ENCODE measurements around the gene UBXN10.

The UBXN10 gene

GRCh38 chr1:20180844-20181207 is 5.1 kb upstream of the UBXN10 start:
- H3K4me2 ChIP-seq (ENCODE audit: low read length): no peak overlapping the region
- H3K27me3 ChIP-seq (ENCODE audit: control insufficient read depth, insufficient read depth, low read length): no peaks in the 10 kb centered on the region
- no peaks in the 10 kb centered on the region for H3K4me1 ChIP-seq
- no peaks in the 10 kb centered on the region for H3K79me2 ChIP-seq
- H3K9me3 ChIP-seq (ENCODE audit: control insufficient read depth, low read length): no peaks in the 10 kb centered on the region
- no peak overlapping the region for H3K9ac ChIP-seq
- TF ChIP-seq CTCF (IDR thresholded peaks at IDR 0.05): no peak
- no peaks in the 10 kb centered on the region for H3K36me3 ChIP-seq (ENCODE audit: control insufficient read depth, insufficient read depth, low read length)
- H3K4me3 ChIP-seq (ENCODE audit: low read depth, low read length): no peak overlapping the region
- no peak overlapping the region for H2AFZ ChIP-seq
- H3K27ac ChIP-seq: no peak overlapping the region

- Histone ChIP-seq H3K36me3 (ENCODE audit: control insufficient read depth, insufficient read depth, low read length) (no peaks in the 10 kb centered on the region), H3K27ac (no peak overlapping the region)
These were observed 3.5 kb upstream of the UBXN10 start for GRCh38 chr1:20182415-20182814.

GRCh38 chr1:20183035-20183434 is 2.9 kb upstream of the UBXN10 start:
- Histone ChIP-seq H3K27ac (no peak overlapping the region), H3K79me2 (no peaks in the 10 kb centered on the region), H3K4me3 (ENCODE audit: low read depth, low read length) (no peak overlapping the region), H3K9me3 (ENCODE audit: control insufficient read depth, low read length) (no peaks in the 10 kb centered on the region), H3K4me2 (ENCODE audit: low read length) (no peak overlapping the region), H3K4me1 (peaks cover 6% of the 10 kb centered on the region), H3K27me3 (ENCODE audit: control insufficient read depth, insufficient read depth, low read length) (no peaks in the 10 kb centered on the region), H2AFZ (no peak overlapping the region), H3K9ac (no peak overlapping the region), H3K36me3 (ENCODE audit: control insufficient read depth, insufficient read depth, low read length) (no peaks in the 10 kb centered on the region)
- TF ChIP-seq CTCF (IDR thresholded peaks at IDR 0.05): no peak

More at GRCh38 chr1:20182415-20182814, 3.5 kb upstream of the UBXN10 start:
- Histone ChIP-seq H3K9ac (no peak overlapping the region), H3K4me3 (ENCODE audit: low read depth, low read length) (no peak overlapping the region), H3K9me3 (ENCODE audit: control insufficient read depth, low read length) (no peaks in the 10 kb centered on the region), H3K4me2 (ENCODE audit: low read length) (no peak overlapping the region), H3K4me1 (peaks cover 4% of the 10 kb centered on the region), H2AFZ (no peak overlapping the region), H3K79me2 (no peaks in the 10 kb centered on the region), H3K27me3 (ENCODE audit: control insufficient read depth, insufficient read depth, low read length) (no peaks in the 10 kb centered on the region)
- no peak for TF ChIP-seq CTCF (IDR thresholded peaks at IDR 0.05)

- Histone ChIP-seq H3K36me3 (ENCODE audit: control insufficient read depth, insufficient read depth, low read length) (no peaks in the 10 kb centered on the region), H3K4me3 (ENCODE audit: low read depth, low read length) (no peak overlapping the region), H3K4me1 (peaks cover 6% of the 10 kb centered on the region), H3K79me2 (no peaks in the 10 kb centered on the region), H3K4me2 (ENCODE audit: low read length) (no peak overlapping the region), H3K9me3 (ENCODE audit: control insufficient read depth, low read length) (no peaks in the 10 kb centered on the region), H2AFZ (no peak overlapping the region), H3K27me3 (ENCODE audit: control insufficient read depth, insufficient read depth, low read length) (no peaks in the 10 kb centered on the region), H3K27ac (no peak overlapping the region), H3K9ac (no peak overlapping the region)
- no peak for TF ChIP-seq CTCF (IDR thresholded peaks at IDR 0.05)
These were observed 2.2 kb upstream of the UBXN10 start for GRCh38 chr1:20183616-20184271.

- no peaks in the 10 kb centered on the region for H3K27me3 ChIP-seq (ENCODE audit: control insufficient read depth, insufficient read depth, low read length)
- TF ChIP-seq CTCF (IDR thresholded peaks at IDR 0.05): no peak
- no peak overlapping the region for H3K27ac ChIP-seq
- no peak overlapping the region for H3K9ac ChIP-seq
- H3K36me3 ChIP-seq (ENCODE audit: control insufficient read depth, insufficient read depth, low read length): no peaks in the 10 kb centered on the region
- H3K4me2 ChIP-seq (ENCODE audit: low read length): no peak overlapping the region
- H2AFZ ChIP-seq: no peak overlapping the region
- peaks cover 6% of the 10 kb centered on the region for H3K4me1 ChIP-seq
- H3K4me3 ChIP-seq (ENCODE audit: low read depth, low read length): no peak overlapping the region
- no peaks in the 10 kb centered on the region for H3K79me2 ChIP-seq
- H3K9me3 ChIP-seq (ENCODE audit: control insufficient read depth, low read length): no peaks in the 10 kb centered on the region
These were observed 1.4 kb upstream of the UBXN10 start for GRCh38 chr1:20184481-20184900.
